ENCODE results near the gene OR4C15.

Gene OR4C15

GRCh38 chr11:55554169-55554568 is at the start of gene OR4C15:
TSS of gene OR4C15 (plus strand) at chr11:55554469. CDS start at chr11:55554469, 0 bp downstream.
- DNase-seq: no peak

GRCh38 chr11:55571828-55572227 is 17.6 kb downstream of the OR4C15 start, which contains the start of gene OR4C16:
TSS of gene OR4C16 (plus strand) at chr11:55572128. CDS start at chr11:55572128, 0 bp downstream.
- no peak for DNase-seq

- no peak for DNase-seq
Observed at GRCh38 chr11:55572548-55572947, 18.3 kb downstream of the OR4C15 start.

All from OCI-M1 (cell line).